NCI-H2107 treated with DMSO at 0.1 percent for 48 hours (cell line): Measurements from ENCODE around the gene SH3PXD2A.

ENCODE experiments used
- DNase-seq: peaks from one replicate; lab custom pipeline; 2025; ENCODE audit not compliant: unreplicated experiment; lab: John Stamatoyannopoulos, UW

SH3PXD2A gene, protein sequence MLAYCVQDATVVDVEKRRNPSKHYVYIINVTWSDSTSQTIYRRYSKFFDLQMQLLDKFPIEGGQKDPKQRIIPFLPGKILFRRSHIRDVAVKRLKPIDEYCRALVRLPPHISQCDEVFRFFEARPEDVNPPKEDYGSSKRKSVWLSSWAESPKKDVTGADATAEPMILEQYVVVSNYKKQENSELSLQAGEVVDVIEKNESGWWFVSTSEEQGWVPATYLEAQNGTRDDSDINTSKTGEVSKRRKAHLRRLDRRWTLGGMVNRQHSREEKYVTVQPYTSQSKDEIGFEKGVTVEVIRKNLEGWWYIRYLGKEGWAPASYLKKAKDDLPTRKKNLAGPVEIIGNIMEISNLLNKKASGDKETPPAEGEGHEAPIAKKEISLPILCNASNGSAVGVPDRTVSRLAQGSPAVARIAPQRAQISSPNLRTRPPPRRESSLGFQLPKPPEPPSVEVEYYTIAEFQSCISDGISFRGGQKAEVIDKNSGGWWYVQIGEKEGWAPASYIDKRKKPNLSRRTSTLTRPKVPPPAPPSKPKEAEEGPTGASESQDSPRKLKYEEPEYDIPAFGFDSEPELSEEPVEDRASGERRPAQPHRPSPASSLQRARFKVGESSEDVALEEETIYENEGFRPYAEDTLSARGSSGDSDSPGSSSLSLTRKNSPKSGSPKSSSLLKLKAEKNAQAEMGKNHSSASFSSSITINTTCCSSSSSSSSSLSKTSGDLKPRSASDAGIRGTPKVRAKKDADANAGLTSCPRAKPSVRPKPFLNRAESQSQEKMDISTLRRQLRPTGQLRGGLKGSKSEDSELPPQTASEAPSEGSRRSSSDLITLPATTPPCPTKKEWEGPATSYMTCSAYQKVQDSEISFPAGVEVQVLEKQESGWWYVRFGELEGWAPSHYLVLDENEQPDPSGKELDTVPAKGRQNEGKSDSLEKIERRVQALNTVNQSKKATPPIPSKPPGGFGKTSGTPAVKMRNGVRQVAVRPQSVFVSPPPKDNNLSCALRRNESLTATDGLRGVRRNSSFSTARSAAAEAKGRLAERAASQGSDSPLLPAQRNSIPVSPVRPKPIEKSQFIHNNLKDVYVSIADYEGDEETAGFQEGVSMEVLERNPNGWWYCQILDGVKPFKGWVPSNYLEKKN

DNA sequence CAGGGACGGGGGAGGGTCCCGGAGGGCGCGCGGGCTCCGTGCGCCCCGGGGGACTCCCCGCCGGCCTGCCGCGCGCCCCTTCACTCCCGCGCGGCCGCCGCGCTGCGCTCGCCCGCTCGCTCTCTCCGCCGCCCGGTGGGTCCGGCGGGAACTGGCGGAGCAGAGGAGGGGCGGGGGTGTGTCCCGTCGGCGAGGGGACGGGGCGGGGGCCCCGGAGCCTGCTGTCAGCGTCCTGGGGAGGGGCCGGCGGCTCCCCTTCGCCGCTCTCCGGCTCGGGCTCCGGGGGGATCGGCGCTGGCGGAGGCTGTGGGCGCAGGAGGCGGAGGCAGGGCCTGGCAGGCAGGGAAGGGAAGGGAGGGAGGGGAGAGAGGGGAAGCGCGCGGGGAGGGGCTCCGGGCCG is at the start of gene SH3PXD2A:
SH3PXD2A (minus strand) TSS at position 153 of the 400 bp plus-strand sequence. CDS start 310 bp downstream, outside the sequence.
- DNase-seq, result no peak

DNA sequence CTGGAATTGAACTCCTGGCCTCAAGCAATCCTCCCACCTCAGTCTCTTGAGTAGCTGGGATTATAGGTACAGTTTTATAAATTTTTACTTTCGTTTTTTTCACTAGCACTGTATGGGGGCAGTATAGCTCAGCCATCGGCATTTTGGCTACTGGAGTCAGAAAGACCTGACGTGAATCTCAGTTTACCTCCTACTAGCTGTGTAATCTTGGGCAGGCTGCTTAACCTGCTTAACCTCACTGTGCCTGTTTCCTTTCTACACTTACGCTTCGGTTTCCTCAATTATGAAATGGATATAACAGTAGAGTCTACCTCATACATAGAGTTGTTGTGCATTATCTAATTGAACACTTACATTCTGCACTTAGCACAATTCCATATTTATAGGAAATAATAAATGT is 45.9 kb upstream of the SH3PXD2A start:
- no peak for DNase-seq

DNA sequence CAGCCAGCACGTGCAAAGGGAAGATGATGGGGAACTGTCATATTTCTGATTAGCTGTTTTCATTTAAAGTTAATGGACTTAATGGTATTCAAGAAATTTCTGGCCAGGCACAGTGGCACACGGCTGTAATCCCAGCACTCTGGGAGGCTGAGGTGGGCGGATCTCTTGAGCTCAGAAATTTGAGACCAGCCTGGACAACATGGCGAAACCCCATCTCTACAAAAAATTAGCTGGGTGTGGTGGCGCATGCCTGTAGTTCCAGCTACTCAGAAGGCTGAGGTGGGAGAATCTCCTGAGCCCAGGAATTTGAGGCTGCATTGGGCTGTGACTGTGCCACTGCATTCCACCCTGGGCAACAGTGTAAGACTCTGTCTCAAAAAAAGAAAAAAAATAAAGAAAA is 43.9 kb upstream of the SH3PXD2A start:
- no peak for DNase-seq

DNA sequence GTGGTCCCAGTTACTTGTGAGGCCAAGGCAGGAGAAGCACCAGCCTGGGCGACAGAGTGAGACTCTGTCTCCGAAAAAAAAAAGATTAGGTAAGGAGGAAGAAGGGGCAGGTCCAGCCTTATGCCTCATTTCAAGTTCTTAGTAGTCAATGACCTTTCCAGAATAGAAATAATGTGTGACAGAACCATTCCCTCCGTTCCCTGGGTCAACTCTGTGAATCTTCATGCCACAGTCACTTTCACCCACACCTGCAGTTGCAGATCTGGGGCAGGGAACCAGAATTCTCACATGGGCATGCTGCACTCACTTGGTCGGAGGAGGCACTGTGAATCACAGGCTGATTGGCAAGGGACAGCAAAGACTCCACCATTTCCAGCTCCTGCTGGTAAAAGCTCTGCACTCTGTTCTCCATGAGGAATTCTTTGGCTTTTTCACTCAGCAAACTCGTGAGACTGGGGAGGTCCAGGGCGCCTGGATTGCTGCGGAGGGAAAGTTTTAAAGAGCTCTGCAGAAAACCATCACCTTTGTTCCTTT is 41.9 kb upstream of the SH3PXD2A start:
- no peak for DNase-seq

DNA sequence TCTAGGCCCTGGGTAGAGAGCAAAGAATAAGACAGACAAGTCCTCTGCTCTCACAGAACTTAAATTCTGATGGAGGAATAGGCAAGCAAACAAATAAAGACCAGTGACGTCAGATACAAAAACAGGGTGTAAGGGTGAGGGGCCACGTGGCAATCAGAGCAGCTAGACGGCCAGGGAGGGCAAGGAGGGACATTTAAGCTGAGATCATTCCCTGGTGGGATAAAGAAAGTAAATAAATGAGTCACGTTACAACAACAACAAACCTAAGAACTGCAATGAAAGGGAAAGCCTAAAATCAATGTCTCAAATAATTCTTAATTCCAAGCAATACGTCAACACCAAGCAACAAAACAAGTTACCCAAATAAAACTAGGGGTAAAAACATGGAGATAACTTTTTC is 40.8 kb upstream of the SH3PXD2A start:
- no peak for DNase-seq

DNA sequence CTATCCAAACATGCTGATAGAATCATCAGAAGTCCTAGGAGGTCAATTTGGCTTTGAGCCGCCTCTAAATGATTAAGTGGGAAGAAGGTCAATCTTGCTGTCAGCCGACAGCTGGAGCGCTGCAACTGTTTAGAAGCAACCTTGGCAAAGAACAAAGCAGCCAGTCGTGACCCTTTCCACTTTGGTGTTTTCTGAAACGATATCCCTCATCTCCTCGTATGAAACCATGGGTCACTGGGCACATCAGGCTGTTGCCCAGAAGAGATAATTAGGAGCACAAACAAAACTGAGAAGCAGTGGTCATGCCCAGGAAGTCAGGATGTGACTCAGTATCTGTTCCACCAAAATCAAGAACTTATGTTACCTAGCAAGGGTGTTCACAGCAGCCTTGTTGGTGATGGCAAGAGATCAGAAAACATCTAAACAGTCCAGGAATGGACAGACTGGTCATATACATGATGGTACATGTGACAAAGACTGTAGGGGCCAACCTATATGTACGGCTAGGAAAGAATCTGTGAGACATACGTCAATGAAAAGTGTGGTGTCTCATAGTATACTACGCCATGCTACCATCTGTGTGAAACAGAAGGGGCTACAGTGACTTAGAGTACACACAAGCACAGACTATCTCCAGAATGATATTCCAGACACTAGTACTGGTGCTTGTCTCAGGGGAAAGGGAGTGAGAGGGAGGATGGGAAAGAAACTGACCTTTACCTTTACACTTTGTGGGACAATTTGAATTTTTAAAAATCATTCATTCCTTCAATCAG is 40.2 kb upstream of the SH3PXD2A start:
- no peak for DNase-seq

DNA sequence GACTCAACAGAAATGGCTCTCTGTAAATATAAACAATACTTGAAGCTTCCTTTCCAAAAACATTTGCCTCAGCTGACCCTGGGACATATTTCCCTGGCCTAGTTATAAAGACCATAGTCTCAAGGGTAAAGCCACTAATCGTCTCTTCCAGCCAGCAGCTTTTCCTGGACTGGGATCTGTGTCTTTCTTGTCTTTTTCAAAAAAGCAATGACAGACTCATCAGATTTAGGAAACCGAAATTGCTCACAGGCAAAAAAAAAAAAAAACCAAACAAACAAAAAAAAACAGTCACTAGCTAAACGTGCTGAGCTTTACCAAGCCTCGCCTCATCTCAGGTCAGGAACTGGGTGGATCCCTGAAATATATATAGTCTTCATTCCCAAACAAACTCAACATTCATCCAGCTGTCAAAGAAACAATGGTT is 39.1 kb upstream of the SH3PXD2A start:
- DNase-seq, result no peak

DNA sequence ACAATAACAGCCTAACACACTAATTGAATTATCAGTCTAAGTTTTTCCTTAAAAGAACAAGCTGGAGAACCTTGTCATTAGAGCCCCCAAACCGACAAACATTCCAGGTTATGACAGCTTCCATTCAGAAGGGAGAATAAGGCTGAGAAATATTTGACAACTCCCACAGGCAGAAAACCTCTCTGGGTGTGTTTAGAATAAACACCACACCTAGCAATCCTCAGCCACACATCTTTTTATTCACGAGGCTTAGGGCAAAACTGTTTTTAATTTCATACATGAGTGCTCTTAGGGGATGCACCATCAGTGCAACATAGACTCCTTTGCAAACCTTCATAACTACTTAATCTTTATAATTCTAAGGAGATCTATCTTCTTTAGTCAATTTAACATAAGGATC is 38.4 kb upstream of the SH3PXD2A start:
- DNase-seq, result no peak

DNA sequence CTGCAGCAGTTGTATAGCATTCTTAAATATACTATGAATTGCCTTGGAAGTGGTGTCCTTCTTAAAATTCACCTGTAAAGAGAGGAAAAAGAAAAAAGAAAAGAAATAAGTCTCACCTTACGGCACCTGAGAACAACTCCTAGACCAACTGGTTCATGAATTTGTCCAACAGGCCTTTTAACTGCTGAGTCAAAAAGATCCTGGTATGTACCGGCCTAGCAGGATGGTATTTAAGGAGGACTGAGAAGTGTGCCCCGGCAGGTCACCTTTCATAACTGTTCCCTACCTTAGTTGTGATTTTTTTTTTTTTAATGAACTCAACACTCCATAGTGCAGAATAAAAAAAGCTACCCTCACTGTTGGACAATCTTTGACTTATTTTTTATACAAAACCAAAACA is 36.8 kb upstream of the SH3PXD2A start:
- no peak for DNase-seq

DNA sequence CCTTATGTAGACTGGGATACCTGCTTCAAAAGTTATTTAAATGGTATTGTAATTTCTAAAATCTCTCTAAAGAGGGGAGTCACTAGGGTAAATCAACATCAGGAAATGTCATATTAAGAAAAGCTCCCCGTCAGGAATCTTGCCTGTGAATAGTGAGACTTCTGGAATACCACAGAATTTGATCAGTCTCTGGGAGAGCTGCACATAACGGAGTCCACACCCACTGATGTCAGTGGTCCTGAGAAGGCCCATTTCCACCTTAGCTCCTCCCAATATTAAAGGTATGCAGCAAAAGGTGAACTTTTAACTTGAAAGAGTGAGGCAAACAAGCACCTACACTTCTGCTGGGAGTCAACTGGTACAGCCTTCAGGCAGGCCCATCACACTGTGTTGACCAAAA is 35.3 kb upstream of the SH3PXD2A start:
- DNase-seq, result no peak

DNA sequence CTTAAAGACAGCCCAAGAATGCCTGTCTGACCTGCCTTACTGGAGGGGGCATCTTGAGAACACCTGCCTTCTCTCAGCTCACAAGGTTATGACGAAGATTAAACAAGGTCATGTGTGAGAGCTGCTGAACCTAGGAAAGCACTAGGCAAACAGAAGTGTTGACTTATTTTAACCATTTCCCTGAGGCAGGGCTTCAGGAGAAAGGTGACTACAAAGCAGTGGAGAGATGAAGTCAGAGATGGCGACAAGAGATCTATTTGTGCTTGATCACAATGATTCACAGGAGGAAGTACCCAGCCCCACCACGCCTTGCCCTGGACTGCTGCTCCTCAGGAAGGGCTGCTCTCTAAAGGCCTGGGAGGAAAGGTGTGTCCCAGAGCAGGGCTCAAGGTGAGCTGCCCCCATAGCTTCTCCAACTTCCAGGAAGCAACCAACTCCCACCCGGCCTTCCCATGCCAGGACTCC is 34.9 kb upstream of the SH3PXD2A start:
- DNase-seq, result no peak

DNA sequence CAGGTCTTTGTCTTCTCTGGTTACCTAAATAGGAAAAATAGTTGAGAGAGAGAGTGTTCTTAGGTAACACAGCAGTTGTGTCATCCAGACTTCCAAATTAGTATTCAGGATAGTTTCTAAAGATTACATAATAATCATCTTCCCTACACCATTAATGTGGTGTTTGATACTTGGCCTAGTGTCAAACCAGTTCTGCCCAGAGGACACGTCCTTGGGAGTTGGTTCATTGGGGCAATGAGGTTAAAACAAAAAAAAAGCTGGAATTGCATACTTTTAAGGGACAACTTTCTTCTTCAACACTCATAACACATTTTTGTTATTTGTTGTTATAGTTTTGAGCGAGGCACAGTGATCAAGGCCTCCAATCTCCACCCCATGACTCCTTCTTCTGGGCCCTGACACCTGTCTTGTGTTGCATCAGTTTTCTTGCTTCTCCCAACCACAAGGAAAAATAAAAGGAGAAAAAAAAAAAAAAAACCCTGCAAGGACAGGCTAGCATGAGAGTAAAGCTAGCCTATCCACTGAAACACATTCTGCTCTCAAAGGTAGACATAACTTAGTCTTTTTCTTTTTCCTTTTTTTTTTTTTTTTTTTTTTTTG is 33.8 kb upstream of the SH3PXD2A start:
- no peak for DNase-seq

DNA sequence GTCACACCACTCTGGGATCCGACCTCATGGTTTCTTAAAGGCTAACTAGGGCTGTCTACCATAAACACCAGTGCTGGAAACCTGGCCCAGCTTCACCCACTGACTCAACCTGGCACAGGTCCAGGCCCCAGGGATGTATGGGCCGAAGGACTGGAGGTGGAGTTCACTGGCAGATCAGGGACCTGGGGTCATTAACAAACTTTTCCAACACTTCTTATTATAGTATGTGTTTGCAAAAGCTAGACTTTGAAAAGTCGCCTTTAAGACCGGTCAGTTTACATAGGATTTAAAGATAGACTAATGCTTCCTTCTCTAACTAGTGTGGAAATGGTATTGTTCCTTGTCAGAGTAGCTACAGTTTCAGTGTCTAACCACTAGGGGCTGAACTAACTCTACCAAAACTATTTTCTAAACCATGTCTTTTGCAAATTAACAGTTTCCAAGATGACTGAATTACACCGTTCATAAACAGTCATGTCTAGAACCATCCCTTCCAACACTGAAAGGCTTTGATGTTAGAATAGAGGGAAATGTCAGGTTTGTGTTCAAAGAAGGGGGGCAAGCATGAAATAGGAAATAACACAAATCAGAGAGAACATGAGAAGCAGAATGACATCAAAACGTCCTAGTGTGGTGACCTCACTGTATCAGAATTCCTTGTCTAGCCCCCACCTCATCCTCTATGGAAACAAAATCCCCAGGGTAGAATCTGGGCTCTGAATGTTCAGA is 32.9 kb upstream of the SH3PXD2A start:
- peak; percentile 53 for DNase-seq

DNA sequence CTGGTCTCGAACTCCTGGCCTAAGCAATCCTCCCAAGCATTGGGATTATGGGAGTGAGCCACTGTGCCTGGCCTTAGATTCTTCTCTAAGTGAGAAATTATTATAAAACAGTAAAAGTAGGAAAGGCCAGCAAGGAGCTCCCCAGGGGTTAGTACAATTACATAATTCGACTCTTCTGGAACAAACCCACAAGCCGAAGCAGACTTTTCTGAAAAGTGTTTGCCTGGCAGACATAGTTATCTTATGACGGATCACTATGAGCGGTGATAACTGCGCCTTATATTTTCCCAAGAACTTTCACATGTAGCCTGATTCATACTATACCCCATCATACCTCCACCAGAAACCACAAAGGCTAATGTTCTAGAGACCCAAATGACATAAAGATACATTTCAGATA is 30.2 kb upstream of the SH3PXD2A start:
- DNase-seq, result no peak

DNA sequence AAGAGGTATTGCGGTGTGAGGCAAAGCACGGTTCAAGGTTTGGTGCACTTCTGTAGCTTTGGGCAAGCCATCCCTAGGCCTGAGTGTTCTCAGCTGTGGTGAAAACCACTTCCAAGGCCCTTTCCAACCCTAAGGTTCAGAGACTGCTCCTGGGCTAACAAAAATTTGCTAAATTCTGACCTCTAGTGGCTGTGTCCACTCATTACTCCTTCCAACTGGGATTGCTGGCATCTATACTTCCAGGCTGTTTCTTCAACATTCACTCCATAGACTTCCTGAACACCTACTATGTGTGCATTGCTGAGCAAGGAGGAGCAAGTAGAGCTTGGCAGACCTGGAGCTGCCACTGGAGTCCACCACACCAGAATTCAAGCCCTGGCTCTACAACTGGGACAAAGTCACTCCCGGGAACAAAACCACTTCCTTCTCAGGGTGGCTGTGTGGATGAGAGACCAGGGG is 29.3 kb upstream of the SH3PXD2A start:
- peak; percentile 75 for DNase-seq

DNA sequence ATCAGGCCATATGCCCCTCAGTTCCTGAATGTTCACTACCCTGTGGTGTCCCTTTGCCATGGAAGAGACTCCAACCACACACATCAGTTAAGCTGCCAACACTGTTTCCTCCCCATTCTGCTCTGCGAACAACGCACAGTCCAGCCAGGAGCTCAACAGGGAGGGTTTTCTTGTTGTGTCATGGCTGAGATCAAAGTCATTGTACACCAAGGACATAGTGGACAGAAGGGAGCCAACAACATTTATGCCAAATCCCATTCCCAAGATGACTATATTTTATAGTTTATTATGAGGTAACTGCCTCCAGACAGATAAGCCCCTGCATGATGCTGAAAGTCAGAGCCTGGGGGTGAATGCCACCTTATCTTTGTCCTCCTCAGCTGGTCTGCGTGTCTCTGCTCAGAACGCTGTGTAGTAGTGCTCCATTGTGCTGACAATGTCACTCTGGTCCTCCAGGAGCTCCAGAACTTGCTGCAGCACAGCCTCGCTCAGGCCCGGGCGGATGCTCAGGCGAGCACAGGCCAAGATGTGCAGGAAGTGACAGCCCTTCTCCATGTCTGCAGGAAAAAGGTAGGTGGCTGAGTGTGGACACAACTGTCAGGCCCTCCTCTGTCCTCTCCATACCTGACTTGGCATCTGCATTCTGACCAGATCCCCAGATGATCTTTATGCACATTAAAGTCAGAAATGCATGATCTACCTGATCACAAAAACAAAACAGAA is 27.1 kb upstream of the SH3PXD2A start:
- DNase-seq, result no peak

DNA sequence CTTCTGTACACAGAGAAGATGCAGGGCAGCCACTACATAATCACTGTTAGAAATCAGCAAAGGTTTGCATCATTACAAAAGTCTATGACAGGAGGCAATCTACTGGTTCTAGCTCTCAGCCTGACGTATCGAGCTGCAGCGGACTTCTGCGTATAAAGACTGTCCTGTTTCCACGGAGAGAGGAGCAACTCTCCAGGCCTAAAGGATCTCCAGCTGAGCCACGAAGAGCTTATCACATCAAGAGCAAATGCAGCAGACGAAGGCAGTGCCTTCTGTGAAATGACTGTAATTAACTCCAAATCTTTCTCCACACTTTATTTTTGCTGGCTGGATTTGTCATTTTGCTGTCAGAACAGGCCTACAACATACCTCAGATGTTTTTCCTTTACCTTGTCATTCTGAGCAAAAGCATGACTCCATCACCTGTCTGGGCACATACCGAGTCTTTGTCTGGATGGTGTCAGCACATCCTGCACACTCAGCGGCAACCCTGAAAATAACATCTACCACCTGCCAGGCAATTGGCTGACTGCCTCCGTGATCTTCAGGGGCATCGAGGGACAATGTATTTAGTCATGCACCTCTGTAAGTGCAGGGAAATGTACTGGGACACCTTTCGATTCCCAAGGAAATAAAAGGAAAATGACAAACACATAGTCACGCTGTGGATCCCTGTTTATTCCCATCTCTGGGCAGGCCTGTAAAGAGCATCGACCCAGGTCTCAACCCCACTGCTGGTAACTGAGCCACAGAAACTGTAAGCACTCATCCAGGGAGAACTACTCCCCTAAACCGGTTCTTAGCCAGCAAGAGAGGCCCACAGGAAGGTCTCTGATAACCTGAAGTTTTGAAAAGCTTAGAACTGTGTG is 26.3 kb upstream of the SH3PXD2A start:
- DNase-seq, result peak; percentile 24

DNA sequence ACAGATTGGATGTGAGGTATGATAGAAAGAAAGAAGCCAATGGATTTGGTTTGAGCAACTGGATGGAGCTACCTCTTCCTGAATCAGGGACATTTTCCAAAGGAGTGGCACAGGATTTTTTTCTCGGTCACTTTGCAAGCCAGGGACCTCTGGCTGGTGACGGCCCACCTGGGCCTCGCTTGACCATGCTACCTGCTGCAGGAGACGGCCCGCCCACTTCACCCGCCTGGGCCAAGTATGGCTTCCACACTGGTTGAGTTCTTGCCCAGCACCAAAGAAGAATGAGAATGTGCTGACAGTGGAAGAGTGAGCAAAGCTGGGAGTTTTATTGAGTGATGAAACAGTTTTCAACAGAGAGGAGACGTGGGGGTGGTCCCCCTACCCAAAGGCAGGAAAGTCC is 24.5 kb upstream of the SH3PXD2A start:
- no peak for DNase-seq
